HUES64 (cell line): Measurements from ENCODE around the gene TRMT1.

Source experiments
- H3K27ac ChIP-seq: 2 replicates; pipeline ENCODE4 v1.7.0; 2013; ENCODE audit warnings: low read depth, low read length, inconsistent platforms
- H3K27me3 ChIP-seq: 2 replicates; pipeline ENCODE4 v1.6.1; 2013; ENCODE audit warnings: mild to moderate bottlenecking, low read length; ENCODE audit not compliant: insufficient read depth
- H3K36me3 ChIP-seq: 2 replicates; pipeline ENCODE4 v1.6.1; 2013; ENCODE audit warnings: mild to moderate bottlenecking, low read length; ENCODE audit not compliant: insufficient read depth
- H3K4me1 ChIP-seq: 2 replicates; pipeline ENCODE4 v1.6.1; 2013; ENCODE audit warnings: mild to moderate bottlenecking, low read length, moderate library complexity; ENCODE audit not compliant: insufficient read depth
- H3K4me3 ChIP-seq: 2 replicates; pipeline ENCODE4 v1.5.1; 2013; ENCODE audit warnings: mild to moderate bottlenecking, low read length, moderate library complexity
- H3K9ac ChIP-seq: 2 replicates; pipeline ENCODE4 v1.6.1; 2013; ENCODE audit warnings: mild to moderate bottlenecking, low read depth, low read length
- H3K9me3 ChIP-seq: 2 replicates; pipeline ENCODE4 v1.6.1; 2013; ENCODE audit warnings: low read depth, low read length; ENCODE audit not compliant: insufficient read depth
- WGBS: fragments of 150-250, 120-280 bp; methylation state at CpG from one replicate; pipeline ENCODE4 v1.1.7; 2013; ENCODE audit warnings: missing lambda C conversion rate; 5-methylcytosine and 5-hydroxymethylcytosine counted together

The TRMT1 gene

GRCh38 chr19:13083008-13083404, 33.5 kb downstream of the TRMT1 start:
- H3K4me1 ChIP-seq, result peaks cover 20% of the 10 kb centered on the region
- peaks cover 33% of the 10 kb centered on the region for H3K27me3 ChIP-seq
- no peak overlapping the region for H3K9ac ChIP-seq
- H3K9me3 ChIP-seq, result no peaks in the 10 kb centered on the region
- H3K4me3 ChIP-seq, result no peak overlapping the region
- no peak overlapping the region for H3K27ac ChIP-seq
- H3K36me3 ChIP-seq, result no peaks in the 10 kb centered on the region
- 65% methylated on average over 7 of the region's 7 CpGs for whole genome bisulfite sequencing

- H3K9ac ChIP-seq, result no peak overlapping the region
- peaks cover 26% of the 10 kb centered on the region for H3K4me1 ChIP-seq
- H3K9me3 ChIP-seq, result no peaks in the 10 kb centered on the region
- 28% methylated on average over 14 of the region's 14 CpGs for WGBS
- H3K36me3 ChIP-seq, result no peaks in the 10 kb centered on the region
- peaks cover 33% of the 10 kb centered on the region for H3K27me3 ChIP-seq
- no peak overlapping the region for H3K4me3 ChIP-seq
- H3K27ac ChIP-seq, result no peak overlapping the region
Measured at GRCh38 chr19:13082192-13083007, 34.1 kb downstream of the TRMT1 start.

- no peaks in the 10 kb centered on the region for H3K9me3 ChIP-seq
- H3K4me1 ChIP-seq, result peaks cover 35% of the 10 kb centered on the region
- no peak overlapping the region for H3K9ac ChIP-seq
- 75% methylated on average over 16 of the region's 16 CpGs for whole genome bisulfite sequencing
- H3K27me3 ChIP-seq, result peaks cover 35% of the 10 kb centered on the region
- no peak overlapping the region for H3K4me3 ChIP-seq
- no peaks in the 10 kb centered on the region for H3K36me3 ChIP-seq
- H3K27ac ChIP-seq, result no peak overlapping the region
Measured at GRCh38 chr19:13079542-13079986, 37.0 kb downstream of the TRMT1 start.

- Histone ChIP-seq H3K4me1 (peaks cover 35% of the 10 kb centered on the region), H3K27me3 (peaks cover 35% of the 10 kb centered on the region), H3K36me3 (no peaks in the 10 kb centered on the region), H3K27ac (no peak overlapping the region), H3K4me3 (no peak overlapping the region), H3K9me3 (no peaks in the 10 kb centered on the region), H3K9ac (no peak overlapping the region)
- 77% methylated on average over 12 of the region's 12 CpGs for WGBS
Measured at GRCh38 chr19:13078897-13079541, 37.5 kb downstream of the TRMT1 start.

- Histone ChIP-seq H3K27me3 (peaks cover 29% of the 10 kb centered on the region), H3K4me3 (no peak overlapping the region), H3K27ac (no peak overlapping the region), H3K36me3 (no peaks in the 10 kb centered on the region), H3K9ac (no peak overlapping the region), H3K4me1 (peaks cover 34% of the 10 kb centered on the region), H3K9me3 (no peaks in the 10 kb centered on the region)
- WGBS, result 65% methylated on average over 10 of the region's 10 CpGs
Measured at GRCh38 chr19:13078381-13078780, 38.2 kb downstream of the TRMT1 start.

GRCh38 chr19:13077240-13077639, 39.3 kb downstream of the TRMT1 start:
- Histone ChIP-seq H3K4me1 (peaks cover 28% of the 10 kb centered on the region), H3K27me3 (peaks cover 27% of the 10 kb centered on the region), H3K4me3 (no peak overlapping the region), H3K27ac (no peak overlapping the region), H3K36me3 (no peaks in the 10 kb centered on the region), H3K9me3 (no peaks in the 10 kb centered on the region), H3K9ac (no peak overlapping the region)
- WGBS, result 59% methylated on average over 11 of the region's 11 CpGs

- no peak overlapping the region for H3K27ac ChIP-seq
- 63% methylated on average over 6 of the region's 6 CpGs for WGBS
Measured at GRCh38 chr19:13076787-13077186, 39.8 kb downstream of the TRMT1 start.

GRCh38 chr19:13076320-13076719, 40.2 kb downstream of the TRMT1 start:
- Histone ChIP-seq H3K9me3 (no peaks in the 10 kb centered on the region), H3K4me3 (no peak overlapping the region), H3K4me1 (peaks cover 28% of the 10 kb centered on the region), H3K9ac (no peak overlapping the region), H3K27ac (no peak overlapping the region), H3K36me3 (no peaks in the 10 kb centered on the region), H3K27me3 (peaks cover 25% of the 10 kb centered on the region)
- WGBS, result 89% methylated on average over 8 of the region's 8 CpGs

More at GRCh38 chr19:13076787-13077186, 39.8 kb downstream of the TRMT1 start:
- Histone ChIP-seq H3K4me1 (peaks cover 28% of the 10 kb centered on the region), H3K27me3 (peaks cover 24% of the 10 kb centered on the region), H3K9ac (no peak overlapping the region), H3K4me3 (no peak overlapping the region), H3K9me3 (no peaks in the 10 kb centered on the region), H3K36me3 (no peaks in the 10 kb centered on the region)

- Histone ChIP-seq H3K27me3 (peaks cover 36% of the 10 kb centered on the region), H3K27ac (no peak overlapping the region), H3K36me3 (no peaks in the 10 kb centered on the region), H3K4me3 (no peak overlapping the region), H3K9ac (no peak overlapping the region), H3K4me1 (peaks cover 27% of the 10 kb centered on the region), H3K9me3 (no peaks in the 10 kb centered on the region)
- 93% methylated on average over 4 of the region's 4 CpGs for WGBS
Measured at GRCh38 chr19:13074378-13074777, 42.2 kb downstream of the TRMT1 start.

GRCh38 chr19:13073263-13073662, 43.3 kb downstream of the TRMT1 start:
- WGBS, result 84% methylated on average over 5 of the region's 5 CpGs
- H3K4me1 ChIP-seq, result peaks cover 18% of the 10 kb centered on the region
- no peak overlapping the region for H3K4me3 ChIP-seq
- H3K9me3 ChIP-seq, result no peaks in the 10 kb centered on the region
- H3K36me3 ChIP-seq, result no peaks in the 10 kb centered on the region
- H3K9ac ChIP-seq, result no peak overlapping the region
- peaks cover 38% of the 10 kb centered on the region for H3K27me3 ChIP-seq
- no peak overlapping the region for H3K27ac ChIP-seq

GRCh38 chr19:13072188-13072908, 44.2 kb downstream of the TRMT1 start:
- 89% methylated on average over 9 of the region's 9 CpGs for WGBS
- peaks cover 38% of the 10 kb centered on the region for H3K27me3 ChIP-seq
- no peaks in the 10 kb centered on the region for H3K9me3 ChIP-seq
- H3K4me3 ChIP-seq, result no peak overlapping the region
- H3K4me1 ChIP-seq, result peaks cover 9% of the 10 kb centered on the region; the same call in 1 of the 2 replicates
- no peaks in the 10 kb centered on the region for H3K36me3 ChIP-seq
- H3K9ac ChIP-seq, result no peak overlapping the region
- H3K27ac ChIP-seq, result no peak overlapping the region
